CMK (cell line): ENCODE data around the gene PPM1L.
A peak's percentile ranks its signal among the peaks of the same experiment; 100 is the strongest.
"Not testable (repeated sequence)": the region's sequence is repeated elsewhere in the genome, so short reads cannot be mapped to it uniquely, and the experiment has no call there.

Experiments
- DNase-seq: peaks from one replicate; pipeline ENCODE4 v3.0.0-alpha.2; 2010; ENCODE audit warnings: low read depth

Gene PPM1L

GRCh38 chr3:160755776-160756304 is at the start of gene PPM1L:
TSS of gene PPM1L (plus strand) at chr3:160756231.
- DNase-seq = no peak

DNA sequence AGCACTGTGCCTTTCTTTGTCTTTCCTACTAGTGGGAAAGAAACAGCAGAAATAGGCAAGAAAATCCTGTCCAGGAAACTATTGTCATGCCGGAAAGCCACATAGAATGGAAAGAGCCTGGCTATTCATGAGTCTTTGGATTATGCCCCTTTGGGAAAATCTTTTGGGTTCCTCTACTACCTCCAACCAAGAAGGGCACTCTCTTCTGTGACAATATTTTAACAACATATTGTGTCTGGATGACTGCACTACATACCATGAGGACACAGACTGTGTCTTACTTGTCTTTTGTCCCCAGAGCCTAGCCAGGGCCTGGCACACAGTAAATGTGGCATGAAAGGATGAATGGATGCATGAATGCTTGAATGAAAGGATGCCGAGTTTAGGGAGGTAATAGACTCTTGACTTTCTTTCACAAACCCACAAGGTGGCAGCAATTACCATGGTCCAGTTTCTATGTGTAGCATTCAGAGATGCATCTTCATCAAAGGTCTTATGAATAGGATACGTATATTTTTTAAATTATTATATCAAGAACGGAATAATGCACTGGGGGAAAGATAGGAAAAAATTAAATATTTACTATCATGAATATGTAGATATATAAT is 48.7 kb upstream of the PPM1L start:
- no peak for DNase-seq

- DNase-seq = no peak
Measured at GRCh38 chr3:160709477-160710182, 46.4 kb upstream of the PPM1L start.

GRCh38 chr3:160713144-160713543 is 42.9 kb upstream of the PPM1L start:
- not testable (repeated sequence) for DNase-seq

DNA sequence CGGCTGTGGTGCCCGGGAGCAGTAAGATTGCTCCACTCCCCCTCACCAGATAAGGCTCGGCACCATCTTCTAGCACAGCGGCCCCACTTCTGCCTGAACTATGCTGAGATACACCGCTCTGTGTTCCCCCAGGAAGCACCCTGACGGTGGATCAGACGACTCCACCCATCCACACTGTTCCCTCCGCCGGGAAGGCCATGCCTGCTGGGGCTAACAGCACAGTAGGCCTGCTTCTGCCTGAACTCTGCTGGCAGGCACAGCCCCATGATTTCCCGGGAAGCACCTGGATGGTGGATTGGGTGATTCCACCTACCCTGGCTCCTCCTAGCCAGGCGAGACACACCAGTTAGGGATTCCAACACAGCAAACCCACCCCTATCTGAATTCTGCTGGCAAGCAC is 36.3 kb upstream of the PPM1L start:
- no peak for DNase-seq

- DNase-seq = no peak
Measured at GRCh38 chr3:160720123-160720746, 35.8 kb upstream of the PPM1L start.

DNA sequence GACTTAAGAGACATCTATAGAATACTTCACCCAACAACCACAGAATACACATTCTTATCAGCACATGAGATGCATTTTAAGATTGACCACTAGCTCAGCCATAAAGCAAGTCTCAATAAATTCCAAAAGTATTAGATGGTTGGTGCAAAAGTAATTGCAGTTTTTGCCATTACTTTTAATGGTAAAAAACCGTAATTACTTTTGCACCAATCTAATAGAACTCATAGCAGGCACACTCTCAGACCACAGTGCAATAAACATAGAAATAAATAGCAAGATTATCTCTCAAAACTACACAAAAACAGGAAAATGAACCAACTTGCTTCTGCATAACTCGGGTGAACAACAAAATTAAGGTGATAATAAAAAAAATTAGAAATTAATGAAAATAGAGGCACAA is 33.7 kb upstream of the PPM1L start:
- DNase-seq = no peak

- no peak for DNase-seq
Measured at GRCh38 chr3:160725338-160725737, 30.7 kb upstream of the PPM1L start.

DNA sequence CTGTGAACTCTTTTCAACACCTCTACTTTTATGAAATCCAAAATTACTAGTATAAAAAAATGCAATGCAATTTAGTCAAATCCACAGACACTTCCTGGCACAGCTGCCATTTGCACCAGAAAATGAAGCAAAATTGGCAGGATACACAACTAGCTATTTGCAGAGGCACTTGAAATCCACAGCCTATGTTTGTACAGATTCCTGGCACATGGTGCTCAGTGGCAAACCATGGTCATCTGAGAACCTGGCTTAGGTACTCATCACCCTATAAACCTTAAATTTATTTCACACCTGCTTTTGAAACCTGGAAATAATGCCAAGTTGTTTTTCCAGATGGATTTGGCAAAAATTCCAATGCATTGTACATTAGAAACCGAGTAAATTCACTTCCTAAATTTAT is 20.2 kb upstream of the PPM1L start:
- no peak for DNase-seq

GRCh38 chr3:160738048-160738447 is 18.0 kb upstream of the PPM1L start:
- no peak for DNase-seq

DNA sequence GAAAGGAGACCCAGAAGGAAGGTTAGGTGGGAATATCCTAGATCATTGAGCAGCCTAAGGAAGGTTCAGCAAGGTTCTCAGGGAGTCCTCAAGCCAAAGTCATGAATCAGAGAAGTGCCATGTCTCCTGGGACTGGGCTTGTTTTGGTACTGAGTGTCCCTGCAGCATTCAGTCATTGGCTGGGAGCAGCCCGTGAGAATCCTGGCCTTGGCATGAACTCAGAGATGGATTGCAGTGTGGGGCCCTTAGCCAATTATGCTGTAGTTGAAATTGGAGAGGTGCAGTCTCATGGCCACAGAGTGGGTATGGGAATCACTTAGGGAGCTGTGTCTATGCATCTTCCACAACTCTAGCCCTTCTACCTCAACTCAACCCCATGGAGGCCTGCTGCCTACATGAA is 17.0 kb upstream of the PPM1L start:
- DNase-seq = no peak

- DNase-seq = no peak
Measured at GRCh38 chr3:160746976-160747375, 9.1 kb upstream of the PPM1L start.

GRCh38 chr3:160747422-160747821 is 8.6 kb upstream of the PPM1L start:
- DNase-seq = no peak

GRCh38 chr3:160748231-160748630 is 7.8 kb upstream of the PPM1L start:
- no peak for DNase-seq

GRCh38 chr3:160748787-160749186 is 7.2 kb upstream of the PPM1L start:
- no peak for DNase-seq

GRCh38 chr3:160753953-160754352 is 2.1 kb upstream of the PPM1L start:
- no peak for DNase-seq

DNA sequence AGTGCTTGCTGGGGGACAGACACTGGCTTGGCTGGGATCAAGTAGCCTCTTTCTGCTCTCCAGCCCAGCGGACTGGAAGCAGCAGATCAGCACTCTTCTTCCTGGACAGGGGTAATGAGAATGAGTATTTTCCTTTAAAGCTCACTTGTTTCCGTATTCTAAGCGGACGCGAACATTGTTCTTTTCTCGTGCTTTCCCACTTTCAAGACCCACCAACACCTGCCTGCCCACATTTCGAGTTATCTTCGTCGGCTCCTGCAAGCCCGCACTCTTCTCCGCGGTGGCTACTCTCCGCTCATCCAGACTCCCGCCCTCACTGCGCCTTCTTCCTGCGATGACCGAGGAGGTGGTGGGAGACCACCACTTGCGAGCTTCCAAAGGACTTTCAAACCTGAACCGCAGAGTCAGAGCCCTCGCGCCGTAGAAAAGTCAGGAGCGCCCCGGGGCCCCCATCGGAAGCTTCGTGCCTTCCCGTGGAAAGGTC is 1.6 kb upstream of the PPM1L start:
- no peak for DNase-seq

GRCh38 chr3:160754855-160755747 is 930 bp upstream of the PPM1L start:
- DNase-seq = peak; percentile 46

GRCh38 chr3:160757233-160758106 is 1.4 kb downstream of the PPM1L start:
- DNase-seq = no peak

GRCh38 chr3:160758929-160759577 is 3.0 kb downstream of the PPM1L start:
- no peak for DNase-seq

GRCh38 chr3:160763073-160763472 is 7.0 kb downstream of the PPM1L start:
- DNase-seq = no peak
